Hematopoietic multipotent progenitor cell treated with erythropoietin and hydrocortisone succinate and interleukin-3 and kit ligand, for 4 days (in vitro differentiated cells): ENCODE measurements around the gene ATP6V0B.

Experiments
- DNase-seq: peaks from one replicate; pipeline ENCODE4 v3.0.0-alpha.2; 2015

The ATP6V0B gene

DNA sequence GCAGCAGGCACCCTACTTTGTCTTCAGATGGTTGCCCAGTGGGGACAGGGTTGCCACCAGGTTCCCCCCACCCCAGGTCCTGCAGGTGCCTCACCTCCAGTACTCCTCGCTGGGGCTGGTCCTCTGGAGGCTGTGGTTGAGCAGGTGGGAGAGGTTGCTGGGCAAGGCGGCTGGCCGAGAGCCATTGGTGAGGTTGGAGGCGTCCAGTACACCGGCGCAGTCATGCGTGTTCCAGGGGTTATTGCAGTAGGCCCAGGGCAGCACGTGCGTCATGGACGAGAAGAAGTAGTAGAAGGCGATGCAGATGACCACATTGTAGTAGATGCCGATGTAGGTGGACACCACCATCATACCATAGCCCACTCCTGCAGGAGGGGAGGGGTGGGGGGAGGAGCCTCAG, 33.5 kb downstream of the ATP6V0B start:
- no peak for DNase-seq

DNA sequence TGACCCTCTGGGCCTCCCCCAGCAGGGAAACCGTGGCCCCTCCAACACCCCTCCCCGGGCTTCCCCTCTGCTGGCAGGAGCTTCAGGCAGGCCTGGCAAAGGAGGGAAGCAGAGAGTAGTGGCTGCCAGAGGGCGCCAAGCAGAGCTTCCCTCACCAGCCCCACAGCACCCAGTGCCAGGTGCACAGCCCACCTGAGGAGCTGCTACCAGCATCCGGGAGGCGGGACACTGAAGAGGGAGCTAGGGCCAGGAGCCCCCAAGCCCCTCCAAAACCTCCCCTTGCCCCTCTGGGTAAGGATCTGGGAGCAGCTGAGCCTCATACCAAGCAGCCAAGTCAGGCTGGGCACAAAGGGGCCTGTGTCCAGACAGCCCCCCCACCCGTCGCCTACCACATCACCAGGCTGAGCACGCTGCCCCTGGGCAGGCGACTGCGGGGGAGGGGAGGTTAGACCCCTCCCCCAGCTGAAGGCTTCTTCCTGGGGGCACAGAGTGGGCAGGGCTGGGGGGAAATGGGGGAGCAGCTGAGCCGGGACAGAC, 36.2 kb downstream of the ATP6V0B start:
- DNase-seq: no peak

DNA sequence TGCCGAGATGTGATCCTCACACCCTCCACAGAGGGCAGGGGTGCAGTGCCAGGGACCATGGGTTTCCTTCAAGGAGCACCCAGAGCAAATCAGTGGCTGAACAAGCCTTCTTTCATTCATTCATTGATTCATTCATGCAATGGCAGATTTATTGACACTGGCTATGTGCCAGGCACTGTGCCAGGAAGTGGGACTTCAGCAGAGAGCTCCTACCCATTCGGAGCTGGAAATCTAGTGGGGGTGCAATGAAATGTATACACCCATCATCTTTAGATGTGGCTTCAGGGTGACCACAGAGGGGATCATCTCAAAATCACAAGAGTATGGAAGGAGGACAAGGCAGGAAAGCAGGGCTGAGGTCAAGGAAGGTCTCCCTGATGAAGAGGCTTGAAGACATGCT, 37.6 kb downstream of the ATP6V0B start:
- no peak for DNase-seq

DNA sequence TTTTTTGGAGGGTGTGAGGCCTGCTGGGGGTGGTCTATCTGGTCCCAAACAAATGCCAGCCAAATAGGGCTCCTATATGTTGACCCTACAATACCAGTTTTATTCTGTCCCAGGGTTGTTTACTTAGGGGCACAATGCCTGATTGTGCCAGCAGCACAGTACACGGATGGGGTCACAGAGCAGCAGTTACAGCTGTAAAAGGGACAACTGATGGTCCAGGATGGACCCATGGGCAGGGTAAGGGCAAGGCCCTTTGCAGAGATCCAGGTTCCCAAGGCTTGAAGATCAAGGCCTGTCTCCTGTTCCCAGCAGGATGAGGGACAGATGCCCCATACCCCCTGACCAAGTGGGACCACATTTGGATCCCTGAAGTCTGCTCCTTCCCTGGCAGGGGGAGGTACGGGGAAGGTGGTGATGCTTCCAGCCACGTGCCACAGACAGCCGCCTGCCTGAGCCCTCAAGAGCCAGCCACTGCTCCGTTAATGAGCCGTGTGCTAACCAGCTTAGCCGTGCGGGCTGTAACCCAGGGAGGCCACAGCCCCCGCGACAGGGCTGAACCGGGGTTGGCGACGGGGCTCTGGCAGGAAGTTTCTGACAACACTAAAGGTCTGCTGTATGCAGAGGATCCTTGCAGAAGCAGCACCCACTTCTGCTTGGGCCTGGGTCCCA, 38.3 kb downstream of the ATP6V0B start:
- peak; percentile 61 for DNase-seq

DNA sequence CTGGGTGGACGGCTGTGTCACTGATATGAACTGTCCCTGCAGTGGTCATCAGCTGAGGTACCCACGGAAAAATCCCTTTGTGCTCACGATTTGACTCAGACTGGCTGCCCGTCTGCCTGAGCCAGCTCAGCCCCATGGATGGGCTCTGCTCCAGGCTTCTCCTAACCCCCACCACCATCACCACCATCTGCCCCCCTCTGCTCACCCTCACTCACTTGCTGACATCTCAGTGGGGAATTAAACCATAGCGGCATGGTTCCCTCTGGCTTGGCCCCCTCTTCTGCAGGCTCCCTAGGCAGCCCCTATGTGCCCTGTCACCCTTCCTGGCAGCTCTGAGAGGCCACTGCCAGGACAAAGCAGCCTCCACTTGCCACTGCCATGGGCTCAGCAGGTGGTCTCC, 39.2 kb downstream of the ATP6V0B start:
- no peak for DNase-seq

DNA sequence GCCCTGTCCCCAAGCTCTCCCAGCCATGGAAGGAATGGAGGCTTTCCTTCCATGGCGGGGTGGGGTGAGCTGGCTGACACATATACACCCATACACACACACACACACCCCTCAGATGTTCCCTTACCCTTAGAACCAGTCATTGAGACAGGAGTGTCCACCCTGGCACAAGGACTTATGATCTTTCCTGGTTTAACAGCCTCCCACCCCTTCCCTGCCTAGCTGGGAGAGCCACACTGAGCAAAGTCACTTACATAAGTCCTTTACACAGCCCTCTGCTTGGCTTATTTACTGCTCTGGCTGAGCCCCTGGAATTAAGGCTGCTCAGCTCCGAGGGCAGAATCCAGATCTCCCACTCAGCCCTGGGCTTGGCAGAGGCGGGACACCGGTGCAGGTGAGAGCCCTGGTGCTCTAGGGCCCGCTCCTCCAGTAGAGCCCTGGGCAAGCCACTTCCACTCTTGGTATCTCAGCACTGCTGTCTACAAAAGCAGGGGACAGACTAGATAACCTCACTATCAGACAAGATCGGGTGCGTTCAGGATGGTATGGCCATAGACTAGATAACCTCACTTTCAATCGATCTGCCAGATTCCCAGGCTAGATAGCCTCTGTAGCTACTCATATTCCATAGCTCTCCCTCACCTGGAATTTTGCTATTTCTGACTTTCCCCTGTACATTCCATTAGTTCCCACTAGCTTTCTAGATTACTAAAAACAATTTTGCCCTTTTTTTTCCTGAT, 39.8 kb downstream of the ATP6V0B start:
- DNase-seq: peak; percentile 26

DNA sequence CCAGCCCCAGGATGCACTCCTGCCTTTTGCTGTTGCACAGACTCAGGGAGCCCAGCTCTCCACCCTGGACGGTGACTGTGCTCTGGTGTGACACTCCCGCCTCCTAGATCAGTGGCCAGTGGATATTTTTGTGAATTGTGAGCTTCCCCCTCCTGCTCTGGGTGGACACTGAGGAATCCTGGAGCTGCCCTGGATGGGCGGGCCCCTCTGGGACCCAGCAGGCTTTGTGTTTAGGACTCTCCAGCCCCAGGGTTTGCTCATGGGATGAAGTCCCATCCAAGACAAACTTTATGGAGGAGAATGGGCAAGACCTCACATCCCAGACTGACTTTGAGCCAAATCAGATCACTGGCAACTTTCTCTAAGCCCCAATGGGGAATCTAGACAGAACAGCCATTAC, 40.4 kb downstream of the ATP6V0B start:
- no peak for DNase-seq

DNA sequence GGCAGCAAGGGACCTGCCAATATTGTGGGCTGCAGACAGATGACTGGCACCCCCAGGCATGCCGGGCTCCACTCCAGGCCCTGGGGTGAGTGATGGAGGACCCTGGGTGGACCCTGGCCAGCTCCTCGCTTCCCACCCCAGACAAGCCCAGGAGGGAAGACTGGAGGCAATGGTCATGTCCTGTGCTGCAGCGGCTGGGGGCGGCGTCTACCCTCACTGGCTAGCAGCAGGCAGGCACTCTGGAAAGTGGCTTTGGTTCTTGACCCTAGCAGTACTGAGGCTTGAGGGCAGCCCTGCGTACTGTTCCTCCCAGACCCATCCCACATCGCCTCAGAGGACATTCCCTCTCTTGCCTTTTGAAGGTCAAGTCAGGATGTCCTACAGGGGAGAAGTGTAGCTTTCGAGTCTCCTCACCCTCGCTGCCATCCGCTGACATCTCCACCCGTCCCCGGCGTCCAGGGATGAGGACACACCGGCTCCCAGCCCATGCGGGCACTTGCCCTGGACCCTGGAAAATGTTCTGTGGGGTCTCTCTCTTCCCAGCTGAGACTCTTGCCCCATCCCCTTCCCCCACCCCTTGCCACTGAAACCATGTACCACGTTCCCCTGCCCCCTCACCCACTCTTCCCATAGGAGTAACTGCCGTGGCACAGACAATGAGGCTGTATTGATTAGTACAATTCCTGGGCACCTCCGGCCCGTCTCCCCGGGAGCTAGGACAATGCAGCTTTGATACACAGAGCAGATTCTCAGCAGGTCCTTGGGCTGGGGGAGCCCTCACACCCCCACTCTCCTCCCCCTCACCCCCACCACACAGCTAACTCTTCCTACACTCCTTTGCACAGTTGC, 41.5 kb downstream of the ATP6V0B start:
- no peak for DNase-seq

DNA sequence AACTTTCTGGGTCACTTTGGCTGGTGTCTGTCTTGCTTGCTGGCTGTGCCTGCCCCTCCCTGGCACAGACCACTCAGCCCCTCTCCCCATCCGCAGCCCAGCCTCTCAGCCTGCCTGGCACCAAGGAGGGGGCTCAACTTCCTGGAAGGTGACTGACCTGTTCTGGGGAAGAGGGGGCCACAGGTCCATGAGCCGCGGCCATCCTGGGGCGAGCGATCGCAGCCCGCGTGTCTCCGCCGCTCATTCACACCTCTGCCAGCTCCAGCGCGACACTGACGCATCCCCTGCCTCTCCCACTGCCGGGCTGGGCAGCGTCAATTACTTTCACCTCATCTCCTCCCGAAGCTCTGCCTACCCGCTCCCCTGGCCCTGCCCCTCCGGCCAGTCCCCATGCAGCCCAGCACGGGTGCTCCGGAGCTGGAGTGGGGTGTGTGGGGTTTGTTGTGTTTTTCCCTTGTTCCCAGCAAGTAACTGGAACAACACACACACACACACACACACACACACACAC, 42.2 kb downstream of the ATP6V0B start:
- DNase-seq: no peak

DNA sequence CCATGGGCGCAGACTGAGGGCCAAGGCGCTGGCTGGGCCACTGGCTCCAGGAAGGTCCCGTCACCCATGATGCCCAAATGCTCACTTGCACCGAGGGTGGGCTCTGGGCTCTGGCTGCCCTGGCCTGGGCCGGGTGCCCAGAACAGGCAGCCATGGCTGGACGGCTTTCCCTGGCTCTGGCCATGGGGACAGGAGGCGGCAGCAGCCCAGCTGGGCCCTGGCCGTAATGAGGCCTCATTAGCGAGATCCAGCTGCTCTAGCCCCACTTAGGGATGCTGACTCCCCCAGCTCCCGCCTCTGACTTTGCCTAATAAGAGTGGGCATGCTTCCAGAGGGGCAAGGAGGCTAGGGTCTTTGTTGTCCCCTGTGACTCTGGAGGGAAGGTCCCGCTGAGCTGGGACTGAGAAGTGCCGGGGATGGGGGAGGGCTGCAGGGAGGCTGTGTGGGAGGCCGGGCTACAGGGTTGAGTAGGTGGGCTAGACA, 44.7 kb downstream of the ATP6V0B start:
- no peak for DNase-seq

DNA sequence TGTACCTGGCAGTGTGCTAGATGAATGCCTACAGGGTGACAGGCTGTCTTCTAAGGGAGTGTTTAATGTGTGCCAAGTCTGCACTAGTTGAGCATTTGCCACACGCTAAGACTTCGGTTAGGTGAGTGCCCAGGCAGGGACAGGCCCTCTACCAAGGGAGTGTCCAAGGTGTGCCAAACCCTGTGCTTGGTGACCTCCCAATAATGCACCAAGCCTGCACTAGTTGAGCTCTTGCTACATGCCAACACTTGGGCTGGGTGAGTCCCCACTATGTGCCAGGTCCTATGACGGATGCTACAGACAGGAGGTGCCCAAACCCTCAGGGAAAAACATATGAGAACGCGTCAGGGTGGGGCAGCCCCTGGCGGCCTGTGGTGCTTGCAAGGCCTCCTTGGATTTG, 45.7 kb downstream of the ATP6V0B start:
- DNase-seq: no peak

DNA sequence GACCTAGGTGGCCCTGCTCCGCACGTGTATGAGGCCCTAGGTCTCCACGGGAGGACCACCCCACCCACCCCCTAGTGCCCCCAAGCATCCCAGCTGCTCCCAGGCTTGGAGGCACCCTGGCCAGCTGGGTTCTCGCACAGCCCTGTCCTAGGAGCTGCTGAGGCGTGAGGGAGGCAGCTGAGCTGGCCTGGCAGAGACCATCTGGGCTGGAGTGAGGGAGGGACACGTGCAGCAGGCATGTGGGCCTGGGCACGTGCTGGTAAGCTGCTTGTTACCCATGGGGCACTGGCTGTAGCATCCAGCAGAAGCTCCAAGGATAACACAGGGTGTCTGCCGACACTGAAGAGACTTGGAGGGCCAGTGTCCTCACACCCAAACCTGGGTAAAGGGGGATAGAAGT, 46.4 kb downstream of the ATP6V0B start:
- DNase-seq: no peak

DNA sequence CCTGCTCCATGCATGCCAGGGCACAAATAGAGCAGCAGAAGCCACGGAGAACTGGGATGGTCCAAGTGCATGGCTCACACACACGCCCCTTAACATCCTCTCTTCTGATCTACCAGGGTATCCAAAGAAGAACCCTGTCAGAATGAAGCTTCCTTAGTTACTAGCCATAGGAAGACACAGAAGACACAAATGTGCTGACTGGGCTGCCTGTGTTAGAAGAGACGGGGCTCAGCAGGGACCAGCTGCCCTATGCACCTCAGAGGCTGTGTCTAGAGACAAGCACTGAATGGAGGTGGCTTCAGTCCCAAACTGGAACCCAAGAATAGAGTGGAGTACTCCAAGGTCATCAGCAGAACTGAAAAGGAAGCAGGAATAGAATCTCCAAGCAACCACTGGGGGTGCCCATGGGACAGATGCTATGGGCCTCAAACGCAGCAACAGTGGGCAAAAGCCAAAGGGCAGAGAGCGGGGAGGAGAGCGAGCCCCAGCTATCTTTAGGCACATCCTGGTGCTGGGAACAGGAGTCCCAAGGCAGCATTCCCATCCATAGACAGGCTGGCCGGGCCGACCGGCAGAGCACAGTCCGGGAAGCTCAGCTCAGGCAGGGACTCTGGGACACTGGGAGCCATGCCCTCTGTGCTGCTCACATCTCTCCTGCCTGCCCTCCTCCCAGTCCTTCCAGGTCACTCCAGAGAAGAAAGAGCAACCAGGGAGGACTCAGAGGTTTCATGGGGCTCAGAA, 47.0 kb downstream of the ATP6V0B start:
- DNase-seq: no peak

DNA sequence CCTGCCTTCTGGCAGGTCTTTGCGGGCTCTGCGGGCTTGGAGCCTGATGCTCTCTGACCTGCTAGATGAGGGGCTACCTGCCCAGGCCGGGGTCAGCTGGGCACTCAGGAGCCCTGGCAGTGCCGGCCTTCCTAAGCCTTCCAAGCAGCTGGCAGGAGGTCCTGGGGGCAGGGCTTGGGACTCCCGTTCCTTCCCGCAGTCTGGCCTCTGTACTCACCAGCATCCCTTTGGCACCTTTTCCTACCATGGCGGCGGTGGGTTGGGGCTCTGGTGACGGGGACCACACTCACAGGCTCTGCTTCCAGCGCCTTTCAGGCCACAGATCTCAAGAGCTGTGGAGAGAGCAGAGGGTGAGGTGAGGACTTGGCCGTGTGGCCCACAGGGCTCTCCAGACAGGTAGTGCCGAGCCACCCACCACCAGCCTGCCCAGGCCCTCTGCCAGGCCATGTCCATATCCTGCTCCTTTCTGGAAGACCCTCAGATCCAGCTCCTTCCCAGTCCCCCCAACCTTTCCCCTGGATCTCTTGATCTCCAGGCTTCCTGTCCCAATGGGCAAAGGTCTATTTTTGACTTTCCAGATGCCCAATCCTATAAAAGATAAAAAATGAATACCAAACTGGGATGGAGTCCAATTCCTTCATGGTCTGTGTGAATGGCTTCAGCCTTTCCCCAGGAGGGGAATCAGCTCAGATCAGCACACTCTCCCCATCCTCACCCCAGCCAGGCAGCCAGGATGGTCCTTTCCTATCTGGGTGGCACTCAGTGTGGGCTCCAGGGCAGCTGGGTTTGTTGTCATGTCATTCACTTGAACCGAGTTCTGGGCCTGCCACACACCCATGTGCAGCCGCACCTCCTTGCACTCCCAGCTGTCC, 49.5 kb downstream of the ATP6V0B start:
- DNase-seq: no peak

DNA sequence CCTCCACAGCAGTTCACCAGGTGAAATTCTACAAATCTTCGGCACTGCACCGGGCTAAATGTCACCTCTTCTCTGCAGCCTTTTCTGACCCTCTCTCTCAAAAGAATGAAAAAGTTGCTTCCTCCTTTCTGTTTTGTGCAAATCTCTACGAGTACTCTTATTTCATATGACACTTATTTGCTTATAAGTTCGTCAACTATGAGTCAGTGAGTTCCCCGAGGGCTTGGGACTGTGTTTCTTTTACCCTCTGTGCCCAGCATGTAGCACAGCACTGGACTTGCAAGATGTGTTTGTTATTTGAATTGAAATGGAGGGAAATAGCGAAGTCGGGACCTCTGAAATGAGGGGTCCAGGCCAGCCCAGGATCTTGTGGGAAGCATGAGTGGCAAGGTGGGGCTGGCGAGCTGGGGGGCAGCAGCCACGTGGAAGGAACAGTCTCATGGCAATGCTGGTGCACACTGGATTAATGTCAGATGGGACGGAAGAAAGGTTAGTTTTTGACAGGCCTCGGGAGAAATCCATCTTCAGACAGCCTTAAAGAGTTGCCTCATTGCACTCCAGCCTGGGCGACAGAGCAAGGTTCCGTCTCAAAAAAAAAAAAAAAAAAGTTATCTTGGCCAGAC, 50.3 kb downstream of the ATP6V0B start:
- DNase-seq: no peak

DNA sequence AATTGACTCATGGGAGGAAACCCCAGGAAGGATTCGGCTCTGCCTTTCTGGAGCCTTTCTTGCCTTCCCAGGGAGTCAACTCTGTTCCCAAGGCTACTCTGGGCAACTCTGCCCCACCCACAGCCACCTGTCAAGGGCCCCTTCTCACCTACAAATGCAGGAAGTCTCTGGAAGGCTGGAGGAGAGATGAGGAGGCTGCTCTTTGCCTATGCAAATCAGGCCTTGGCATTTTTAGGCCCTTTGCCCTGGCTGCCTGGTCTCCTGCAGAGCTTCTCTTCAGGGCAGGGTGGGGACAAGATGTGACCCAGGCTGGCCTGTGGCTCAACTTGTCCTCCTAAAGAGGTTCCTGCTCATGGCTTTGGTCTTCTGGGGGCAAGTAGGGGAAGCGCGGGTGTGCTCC, 51.1 kb downstream of the ATP6V0B start:
- no peak for DNase-seq

DNA sequence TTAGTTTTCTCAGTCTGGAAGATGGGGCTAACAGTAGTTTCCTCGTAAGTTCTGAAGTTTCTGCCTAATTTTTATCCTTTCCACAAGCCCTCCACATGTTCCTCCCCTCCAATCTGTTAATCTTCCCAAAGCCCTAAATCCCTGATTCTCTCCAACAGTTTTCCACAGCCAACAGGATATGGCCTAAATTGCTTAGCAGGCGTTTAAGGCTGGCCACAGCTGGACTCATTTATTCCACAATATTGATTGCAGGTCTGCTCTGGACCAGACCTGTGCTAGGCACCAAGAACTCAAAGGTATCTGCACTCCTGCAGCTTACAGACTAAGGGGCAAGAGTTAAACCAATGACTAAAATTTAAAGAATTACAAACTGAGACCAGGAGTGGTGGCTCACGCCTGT, 52.6 kb downstream of the ATP6V0B start:
- no peak for DNase-seq
